PC-9 (cell line): ENCODE results near the gene TSPEAR. TPM values are rescaled to one million over a fixed set of nuclear protein-coding genes. Genes with fewer than 3 reads are reported as not detected.
"Not testable (repeated sequence)": the region's sequence is repeated elsewhere in the genome, so short reads cannot be mapped to it uniquely, and the experiment has no call there.

Experiments used
- BruUV-seq: library from RNA; stranded (reverse); fragments of 400-500 nt; replicated peaks from 2 replicates; lab custom pipeline; 2021; lab: Mats Ljungman, UMichigan
- CTCF ChIA-PET: fragments of 300-600 bp; sonication (Branson Sonifier 250); formaldehyde crosslinking; loops from one replicate; lab custom pipeline; 2022; ENCODE audit warnings: antibody characterized with exemption; lab: Charles Lee
- POLR2A ChIA-PET: fragments of 300-600 bp; sonication (Branson Sonifier 250); formaldehyde crosslinking; loops from one replicate; lab custom pipeline; 2022; ENCODE audit warnings: antibody characterized with exemption; ENCODE audit not compliant: unreplicated experiment; lab: Charles Lee
- DNase-seq, 2 experiments: peaks; one replicate each; pipeline versions ENCODE4 v3.0.0 to v3.0.0-alpha.2; 2015 to 2022; ENCODE audit warnings: mixed read lengths in 1 of 2
- H2AFZ ChIP-seq: fragments of 200-600 bp; sonication (generic); 2 replicates; pipeline ENCODE4 v1.8.1; 2017; ENCODE audit warnings: antibody characterized with exemption
- H3F3A ChIP-seq: fragments of 200-600 bp; sonication (generic); 2 replicates; pipeline ENCODE4 v1.8.1; 2017; ENCODE audit warnings: antibody characterized with exemption, mild to moderate bottlenecking, low read depth; ENCODE audit not compliant: insufficient read depth
- H3K27ac ChIP-seq: fragments of 200-600 bp; sonication (generic); 2 replicates; pipeline ENCODE4 v1.6.1; 2016; ENCODE audit warnings: mixed run types
- H3K27me3 ChIP-seq: fragments of 200-600 bp; sonication (generic); 2 replicates; pipeline ENCODE4 v1.6.1; 2016; ENCODE audit warnings: low read depth, mixed run types; ENCODE audit not compliant: insufficient read depth
- H3K36me3 ChIP-seq: fragments of 200-600 bp; sonication (generic); 2 replicates; pipeline ENCODE4 v1.6.1; 2016; ENCODE audit warnings: low read depth, mixed run types
- H3K4me1 ChIP-seq: fragments of 200-600 bp; sonication (generic); replicated peaks from 2 replicates; pipeline ENCODE4 v1.6.1; 2016; ENCODE audit warnings: mixed run types; ENCODE audit not compliant: insufficient read depth
- H3K4me2 ChIP-seq: fragments of 200-600 bp; sonication (generic); 2 replicates; pipeline ENCODE4 v1.6.1; 2017; ENCODE audit warnings: mixed run types
- H3K4me3 ChIP-seq: fragments of 200-600 bp; sonication (generic); 2 replicates; pipeline ENCODE4 v1.6.1; 2016; ENCODE audit warnings: mixed run types
- H3K79me2 ChIP-seq: fragments of 200-600 bp; sonication (generic); 2 replicates; pipeline ENCODE4 v1.6.1; 2017; ENCODE audit warnings: low read depth, mixed run types
- H3K9me2 ChIP-seq: fragments of 200-600 bp; sonication (generic); 2 replicates; pipeline ENCODE4 v1.8.1; 2017; ENCODE audit warnings: mild to moderate bottlenecking; ENCODE audit not compliant: insufficient read depth
- H3K9me3 ChIP-seq: fragments of 200-600 bp; sonication (generic); 2 replicates; pipeline ENCODE4 v1.8.1; 2016; ENCODE audit warnings: low read depth; ENCODE audit not compliant: insufficient read depth
- H4K20me1 ChIP-seq: fragments of 200-600 bp; sonication (generic); 2 replicates; pipeline ENCODE4 v1.8.1; 2017; ENCODE audit not compliant: insufficient read depth
- EZH2 ChIP-seq: fragments of 200-600 bp; sonication (generic); IDR thresholded peaks from 2 replicates; pipeline ENCODE4 v1.8.0; 2017; ENCODE audit warnings: antibody characterized with exemption, low read depth
- intact Hi-C: fragments of 100-400 bp; cut with micrococcal nuclease; formaldehyde crosslinking; loops from one replicate; pipeline ENCODE4 v1.10.0; 2022; ENCODE audit not compliant: unreplicated experiment
- total RNA-seq: library from RNA; stranded (reverse); gene quantifications from 2 replicates; pipeline ENCODE4 v1.2.3, GENCODE V29; 2021
- TF ChIP-seq, protein P1 (sequence below): fragments of 200-600 bp; sonication (generic); conservative IDR thresholded peaks from 2 replicates; pipeline ENCODE4 v1.6.1; 2017; ENCODE audit warnings: mixed run types, antibody characterized with exemption, mild to moderate bottlenecking, moderate library complexity

The TSPEAR gene
- total RNA-seq, 1 experiment from 2014 or later: not detected

- Histone ChIP-seq H3K79me2 (no peaks in the 10 kb centered on the region), H3K9me3 (no peaks in the 10 kb centered on the region), H3K4me2 (no peak overlapping the region), H4K20me1 (no peaks in the 10 kb centered on the region), H3F3A (no peaks in the 10 kb centered on the region), H3K27ac (no peak overlapping the region), H3K36me3 (no peaks in the 10 kb centered on the region), H2AFZ (no peak overlapping the region), H3K4me3 (no peak overlapping the region), H3K9me2 (no peaks in the 10 kb centered on the region), H3K4me1 (no peaks in the 10 kb centered on the region), H3K27me3 (peaks cover 89% of the 10 kb centered on the region)
- DNase-seq: no peak
- CTCF ChIA-PET: no interaction called here
- POLR2A ChIA-PET: no interaction called here
- TF ChIP-seq, protein P1, sequence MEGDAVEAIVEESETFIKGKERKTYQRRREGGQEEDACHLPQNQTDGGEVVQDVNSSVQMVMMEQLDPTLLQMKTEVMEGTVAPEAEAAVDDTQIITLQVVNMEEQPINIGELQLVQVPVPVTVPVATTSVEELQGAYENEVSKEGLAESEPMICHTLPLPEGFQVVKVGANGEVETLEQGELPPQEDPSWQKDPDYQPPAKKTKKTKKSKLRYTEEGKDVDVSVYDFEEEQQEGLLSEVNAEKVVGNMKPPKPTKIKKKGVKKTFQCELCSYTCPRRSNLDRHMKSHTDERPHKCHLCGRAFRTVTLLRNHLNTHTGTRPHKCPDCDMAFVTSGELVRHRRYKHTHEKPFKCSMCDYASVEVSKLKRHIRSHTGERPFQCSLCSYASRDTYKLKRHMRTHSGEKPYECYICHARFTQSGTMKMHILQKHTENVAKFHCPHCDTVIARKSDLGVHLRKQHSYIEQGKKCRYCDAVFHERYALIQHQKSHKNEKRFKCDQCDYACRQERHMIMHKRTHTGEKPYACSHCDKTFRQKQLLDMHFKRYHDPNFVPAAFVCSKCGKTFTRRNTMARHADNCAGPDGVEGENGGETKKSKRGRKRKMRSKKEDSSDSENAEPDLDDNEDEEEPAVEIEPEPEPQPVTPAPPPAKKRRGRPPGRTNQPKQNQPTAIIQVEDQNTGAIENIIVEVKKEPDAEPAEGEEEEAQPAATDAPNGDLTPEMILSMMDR: no peak
- TF ChIP-seq EZH2: no peak
- BruUV-seq: no TSS peak
- intact Hi-C loops: no loop called here
Observed at GRCh38 chr21:44687671-44688070, 23.7 kb downstream of the TSPEAR start.

DNA sequence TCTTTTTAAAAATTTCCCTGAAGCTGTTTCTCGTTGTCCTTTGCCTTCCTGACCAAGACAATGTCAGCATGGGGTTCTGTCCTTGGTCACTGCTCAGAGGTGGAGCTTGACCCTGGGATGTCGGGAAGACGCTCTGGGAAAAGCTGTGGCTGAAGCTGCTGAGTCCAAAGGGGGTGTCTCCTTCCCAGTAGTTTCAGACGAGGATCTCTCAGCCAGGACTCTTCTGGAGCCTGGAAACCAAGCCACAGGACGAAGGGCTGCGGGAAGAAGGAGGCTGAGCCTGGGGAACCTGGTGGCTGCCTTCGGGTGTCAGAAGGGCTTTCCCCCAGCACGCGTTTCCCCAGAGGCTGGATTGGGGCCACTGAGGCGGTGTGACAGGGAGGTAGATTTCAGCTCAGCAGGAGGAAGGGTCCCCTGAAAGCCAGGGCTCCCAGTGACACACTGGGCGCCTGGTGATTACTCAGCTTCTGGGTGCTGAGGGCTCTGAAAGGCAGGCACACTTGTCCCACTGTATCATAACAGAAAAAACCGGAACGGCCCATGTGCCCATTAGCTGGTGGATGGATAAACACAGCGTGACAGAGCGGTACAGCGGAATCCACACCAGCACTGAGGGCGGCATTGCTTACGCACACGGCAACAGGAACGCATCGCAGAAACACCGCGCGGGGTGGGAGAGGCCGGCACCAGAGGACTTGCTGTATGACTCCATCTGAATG lies 24.4 kb downstream of the TSPEAR start:
- H3K4me3 ChIP-seq: no peak overlapping the region
- intact Hi-C loops: no loop called here
- H3K4me2 ChIP-seq: no peak overlapping the region
- H3K9me2 ChIP-seq: no peaks in the 10 kb centered on the region
- H3K27me3 ChIP-seq: peaks cover 92% of the 10 kb centered on the region
- TF ChIP-seq, protein P1: no peak
- no peak for TF ChIP-seq EZH2
- DNase-seq: no peak
- H3K4me1 ChIP-seq: no peaks in the 10 kb centered on the region
- no peak overlapping the region for H2AFZ ChIP-seq
- no peaks in the 10 kb centered on the region for H3F3A ChIP-seq
- no TSS peak for BruUV-seq
- H3K79me2 ChIP-seq: no peaks in the 10 kb centered on the region
- ChIA-PET POLR2A (no interaction called here), CTCF (no interaction called here)
- no peaks in the 10 kb centered on the region for H3K9me3 ChIP-seq
- no peak overlapping the region for H3K27ac ChIP-seq
- H4K20me1 ChIP-seq: no peaks in the 10 kb centered on the region
- no peaks in the 10 kb centered on the region for H3K36me3 ChIP-seq

GRCh38 chr21:44686000-44686781 lies 25.2 kb downstream of the TSPEAR start:
- H3K9me2 ChIP-seq: no peaks in the 10 kb centered on the region
- H3K27me3 ChIP-seq: peaks cover 92% of the 10 kb centered on the region
- no peak overlapping the region for H3K4me2 ChIP-seq
- no peaks in the 10 kb centered on the region for H4K20me1 ChIP-seq
- H3F3A ChIP-seq: no peaks in the 10 kb centered on the region
- DNase-seq: no peak
- H3K9me3 ChIP-seq: no peaks in the 10 kb centered on the region
- no peaks in the 10 kb centered on the region for H3K4me1 ChIP-seq
- no peak overlapping the region for H3K27ac ChIP-seq
- TF ChIP-seq, protein P1: no peak
- no peak for TF ChIP-seq EZH2
- H3K79me2 ChIP-seq: no peaks in the 10 kb centered on the region
- no peaks in the 10 kb centered on the region for H3K36me3 ChIP-seq
- ChIA-PET POLR2A (no interaction called here), CTCF (no interaction called here)
- H2AFZ ChIP-seq: no peak overlapping the region
- intact Hi-C loops: no loop called here
- no peak overlapping the region for H3K4me3 ChIP-seq
- no TSS peak for BruUV-seq

DNA sequence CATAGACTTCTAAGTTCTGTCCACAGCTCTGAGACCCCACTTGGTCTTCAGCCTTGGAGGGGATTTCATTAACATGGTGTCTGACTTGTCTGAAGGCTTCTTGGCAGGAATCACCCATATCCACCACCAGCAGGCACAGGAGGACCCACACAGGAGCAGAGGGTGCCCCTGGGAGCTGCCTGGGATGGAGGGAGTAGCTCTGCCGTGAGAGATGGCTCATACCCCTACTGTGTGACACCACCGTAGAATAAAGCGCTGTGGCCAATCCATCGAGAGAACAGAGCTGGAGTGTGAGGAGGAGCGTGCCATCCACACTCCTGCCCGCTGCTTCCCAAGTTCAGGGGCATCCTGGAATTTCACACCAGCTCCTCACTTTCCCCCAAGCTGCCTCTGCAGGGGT lies 26.3 kb downstream of the TSPEAR start:
- DNase-seq, H3K9me3 ChIP-seq, H3K4me2 ChIP-seq, H3K79me2 ChIP-seq, H3K27ac ChIP-seq, H3K9me2 ChIP-seq, H4K20me1 ChIP-seq, H3K4me1 ChIP-seq, CTCF ChIA-PET, H2AFZ ChIP-seq, H3F3A ChIP-seq, POLR2A ChIA-PET, BruUV-seq, H3K36me3 ChIP-seq, intact Hi-C loops, H3K4me3 ChIP-seq: not testable (repeated sequence)
- H3K27me3 ChIP-seq: peaks cover 92% of the 10 kb centered on the region
